Measurements from ENCODE around the gene CXorf49.
"Not testable (repeated sequence)": the region's sequence is repeated elsewhere in the genome, so short reads cannot be mapped to it uniquely, and the experiment has no call there.

Gene CXorf49

GRCh38 chrX:71671938-71672337 lies 46.1 kb downstream of the CXorf49 start:
- DNase-seq: no peak

GRCh38 chrX:71671043-71671780 lies 46.9 kb downstream of the CXorf49 start:
- DNase-seq: no peak

GRCh38 chrX:71669947-71670346 lies 48.1 kb downstream of the CXorf49 start:
- DNase-seq: not testable (repeated sequence)

- DNase-seq: no peak
Observed at GRCh38 chrX:71669492-71669891, 48.6 kb downstream of the CXorf49 start.

GRCh38 chrX:71668248-71668595 lies 49.9 kb downstream of the CXorf49 start:
- DNase-seq: no peak

GRCh38 chrX:71667328-71668247 lies 50.5 kb downstream of the CXorf49 start, which contains the start of gene LOC101059915:
TSS of gene LOC101059915 (plus strand) at chrX:71667546.
- no peak for DNase-seq

- DNase-seq: no peak
Observed at GRCh38 chrX:71666240-71667223, 51.6 kb downstream of the CXorf49 start.

GRCh38 chrX:71665747-71666146 lies 52.3 kb downstream of the CXorf49 start:
- DNase-seq: no peak

GRCh38 chrX:71664889-71665491 lies 53.1 kb downstream of the CXorf49 start:
- no peak for DNase-seq
